ENCODE results near the gene RFNG.
A peak's percentile ranks its signal among the peaks of the same experiment; 100 is the strongest.

Gene RFNG

DNA sequence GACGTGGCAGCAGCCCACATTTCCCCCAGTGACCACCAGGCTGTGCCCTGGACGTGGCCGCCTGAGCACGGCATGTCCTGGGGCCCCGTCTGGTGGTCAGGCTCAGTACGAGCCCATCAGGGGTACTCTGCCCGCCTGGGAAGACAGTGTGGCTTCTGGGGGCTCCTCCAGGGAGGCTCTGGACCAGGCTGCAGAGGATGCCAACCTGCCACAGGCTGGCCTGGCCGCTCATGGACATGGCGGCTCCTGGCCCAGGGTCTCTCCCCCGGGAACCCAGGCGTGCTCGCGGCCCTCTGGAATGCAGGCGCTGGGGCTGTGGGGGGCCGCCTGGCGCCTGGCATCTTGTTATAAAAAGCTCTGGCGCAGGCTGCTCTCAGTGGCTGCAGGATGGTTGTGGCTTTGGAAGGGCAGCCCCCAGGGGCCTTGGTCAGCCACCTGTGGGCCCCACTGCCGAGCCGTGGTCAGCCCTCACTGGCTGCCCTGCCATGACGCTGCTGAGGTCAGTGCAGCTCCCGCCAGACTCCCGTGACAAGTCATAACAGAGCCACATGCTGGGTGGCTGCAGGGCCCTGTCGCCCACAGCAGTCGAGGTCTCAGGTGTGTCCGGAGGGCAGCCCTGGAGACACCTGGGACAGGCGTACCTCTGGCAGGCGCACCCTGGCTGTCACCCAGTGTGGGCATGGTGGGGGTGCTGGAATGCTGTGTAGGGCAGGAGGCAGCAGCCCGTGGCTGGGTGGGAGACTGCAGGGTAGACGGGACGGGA lies 43.9 kb downstream of the RFNG start:
- H3K27ac Mint-ChIP-seq: no peak overlapping the region
- no peak overlapping the region for H3K4me3 Mint-ChIP-seq
- H3K36me3 Mint-ChIP-seq (ENCODE audit: low read depth): no peaks in the 10 kb centered on the region
- ATAC-seq: no peak
- H3K27me3 Mint-ChIP-seq: no peaks in the 10 kb centered on the region
- peaks cover 19% of the 10 kb centered on the region for H3K4me1 Mint-ChIP-seq
- DNase-seq: no peak
- no peaks in the 10 kb centered on the region for H3K9me3 Mint-ChIP-seq

- H3K9me3 Mint-ChIP-seq: no peaks in the 10 kb centered on the region
- no peaks in the 10 kb centered on the region for H3K36me3 Mint-ChIP-seq (ENCODE audit: low read depth)
- H3K27ac Mint-ChIP-seq: no peak overlapping the region
- no peaks in the 10 kb centered on the region for H3K27me3 Mint-ChIP-seq
- H3K4me3 Mint-ChIP-seq: no peak overlapping the region
- H3K4me1 Mint-ChIP-seq: peaks cover 19% of the 10 kb centered on the region
- DNase-seq: no peak
- no peak for ATAC-seq
These were observed 44.5 kb downstream of the RFNG start for GRCh38 chr17:82007228-82007494.

GRCh38 chr17:82006468-82007227 lies 45.0 kb downstream of the RFNG start:
- Mint-ChIP-seq H3K4me1 (peaks cover 19% of the 10 kb centered on the region), H3K4me3 (no peak overlapping the region), H3K27me3 (no peaks in the 10 kb centered on the region), H3K36me3 (ENCODE audit: low read depth) (no peaks in the 10 kb centered on the region), H3K9me3 (no peaks in the 10 kb centered on the region), H3K27ac (no peak overlapping the region)
- ATAC-seq: no peak
- no peak for DNase-seq

DNA sequence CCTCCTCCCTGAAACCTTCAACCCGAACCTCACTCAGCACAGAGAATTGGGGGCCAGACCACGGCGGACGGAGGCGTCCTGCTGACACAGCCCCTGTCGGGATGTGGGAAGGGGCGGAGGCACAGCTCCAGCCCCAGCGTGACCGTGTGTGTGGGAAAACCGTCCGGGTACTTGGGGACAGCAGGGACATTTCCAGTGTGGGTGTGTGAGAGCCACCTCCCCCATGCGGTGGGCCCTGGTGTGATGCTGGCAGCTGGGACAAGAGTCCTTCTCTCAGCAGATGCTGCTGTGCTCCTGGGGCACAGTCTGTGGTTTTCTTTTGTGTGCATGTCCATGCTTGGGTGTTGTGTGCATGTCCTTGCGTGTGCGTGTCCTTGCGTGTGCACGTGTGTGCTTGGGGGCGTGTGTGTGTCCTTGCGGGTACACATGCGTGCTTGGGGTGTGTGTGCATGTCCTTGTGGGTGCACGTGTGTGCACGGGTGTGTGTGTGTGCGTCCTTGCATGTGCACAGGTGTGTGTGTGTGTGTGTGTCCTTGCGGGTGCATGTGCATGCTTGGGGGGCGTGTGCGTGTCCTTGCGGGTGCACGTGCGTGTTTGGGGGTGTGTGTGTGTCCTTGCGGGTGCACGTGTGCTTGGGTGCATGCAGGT lies 45.8 kb downstream of the RFNG start:
- Mint-ChIP-seq H3K4me3 (no peak overlapping the region), H3K4me1 (peaks cover 19% of the 10 kb centered on the region), H3K27me3 (no peaks in the 10 kb centered on the region), H3K27ac (no peak overlapping the region), H3K36me3 (ENCODE audit: low read depth) (no peaks in the 10 kb centered on the region), H3K9me3 (no peaks in the 10 kb centered on the region)
- no peak for ATAC-seq
- DNase-seq: no peak

DNA sequence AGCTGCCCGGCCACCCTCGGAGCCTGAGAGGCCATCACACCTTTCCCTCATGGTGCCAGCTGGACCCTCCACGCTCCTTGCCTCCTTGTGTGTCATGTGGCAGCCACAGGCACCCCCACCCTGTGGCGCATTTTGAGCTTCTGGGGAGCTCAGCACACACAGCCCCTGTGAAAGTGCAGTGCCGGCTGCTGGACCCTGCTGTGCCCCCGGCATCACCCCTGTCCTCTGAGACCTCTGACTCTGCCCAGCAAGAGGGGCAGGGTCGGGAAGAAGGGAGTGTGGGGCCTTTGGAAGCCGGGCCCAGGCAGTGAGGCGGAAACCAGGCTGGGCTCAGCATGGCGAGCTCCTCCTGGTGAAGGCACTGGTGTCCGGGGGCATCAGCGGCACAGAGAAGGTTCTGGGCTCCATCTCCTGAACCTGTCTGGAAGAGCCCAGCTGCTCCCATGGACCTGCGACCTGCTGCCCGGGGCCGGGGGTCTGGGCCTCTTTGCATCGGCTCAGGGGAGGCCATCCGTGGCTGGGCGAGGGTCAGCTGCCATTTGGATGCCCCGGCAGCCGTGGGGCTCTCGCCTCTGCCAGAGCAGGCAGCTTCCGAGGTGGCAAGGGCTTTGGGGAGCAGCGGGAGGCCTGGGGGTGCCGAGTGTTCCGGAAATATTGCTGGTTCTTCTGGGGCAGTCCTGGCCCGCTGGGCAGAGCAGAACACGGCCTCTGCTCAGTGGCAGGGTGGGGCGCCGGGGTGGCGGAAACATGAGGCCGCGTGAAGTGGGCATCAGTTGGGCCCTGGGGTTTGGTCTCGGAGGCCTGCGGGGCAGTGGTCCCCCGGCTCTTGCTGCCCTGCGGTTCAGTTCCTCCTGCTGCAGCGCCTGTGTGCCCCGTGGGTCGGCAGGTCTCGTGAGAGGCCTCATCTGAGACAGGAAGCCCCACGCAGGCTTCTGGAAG lies 46.8 kb downstream of the RFNG start:
- Mint-ChIP-seq H3K4me1 (peaks cover 19% of the 10 kb centered on the region), H3K9me3 (no peaks in the 10 kb centered on the region), H3K4me3 (no peak overlapping the region), H3K36me3 (ENCODE audit: low read depth) (no peaks in the 10 kb centered on the region), H3K27me3 (no peaks in the 10 kb centered on the region), H3K27ac (no peak overlapping the region)
- DNase-seq (no peak), ATAC-seq (no peak)

GRCh38 chr17:82003411-82004381 lies 47.9 kb downstream of the RFNG start:
- Mint-ChIP-seq H3K27me3 (no peaks in the 10 kb centered on the region), H3K36me3 (ENCODE audit: low read depth) (no peaks in the 10 kb centered on the region), H3K9me3 (no peaks in the 10 kb centered on the region), H3K4me1 (peaks cover 15% of the 10 kb centered on the region), H3K27ac (no peak overlapping the region), H3K4me3 (no peak overlapping the region)
- DNase-seq (peak; percentile 46), ATAC-seq (peak; percentile 76)

GRCh38 chr17:82001571-82002056 lies 50.0 kb downstream of the RFNG start:
- Mint-ChIP-seq H3K9me3 (no peaks in the 10 kb centered on the region), H3K27me3 (no peaks in the 10 kb centered on the region), H3K4me1 (peaks cover 15% of the 10 kb centered on the region), H3K36me3 (ENCODE audit: low read depth) (no peaks in the 10 kb centered on the region), H3K27ac (no peak overlapping the region), H3K4me3 (no peak overlapping the region)
- ATAC-seq: no peak
- no peak for DNase-seq

DNA sequence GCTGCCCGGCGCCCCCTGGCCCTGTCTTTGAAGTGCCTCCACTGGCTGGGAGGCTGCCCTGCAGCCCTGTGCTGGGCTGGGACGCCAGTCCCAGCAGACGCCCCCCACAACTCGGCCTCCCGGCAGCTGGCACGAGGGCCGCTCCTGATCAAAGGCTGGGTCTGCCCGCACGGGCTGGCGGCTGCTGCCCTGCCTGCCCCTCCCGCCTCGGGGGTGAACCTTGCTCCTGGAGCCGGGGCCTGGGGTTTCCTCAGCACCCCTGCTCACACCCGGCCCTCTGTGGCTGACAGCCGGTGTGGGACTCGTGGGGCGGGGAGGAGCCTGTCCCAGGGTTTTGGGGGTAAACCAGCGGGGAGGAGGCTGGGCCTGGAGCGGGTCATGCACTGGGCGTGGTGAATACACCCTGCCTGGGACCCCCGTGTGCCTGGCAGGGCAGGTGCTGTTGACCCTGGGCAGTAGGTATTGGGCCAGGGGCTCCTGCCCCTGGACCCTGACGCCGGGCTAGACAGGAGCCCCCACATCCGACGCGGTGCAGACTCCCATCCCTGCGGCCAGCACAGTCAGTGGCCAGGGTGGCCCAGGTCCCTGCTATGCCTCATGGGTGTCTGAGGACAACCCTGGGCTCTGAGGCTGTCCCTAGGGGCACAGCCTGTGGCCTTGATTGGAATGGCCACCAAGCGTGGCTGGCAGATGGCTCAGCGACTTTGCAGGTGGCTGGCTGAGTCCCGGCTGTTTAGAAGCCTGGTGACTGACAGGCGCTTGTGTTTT lies 50.6 kb downstream of the RFNG start:
- ATAC-seq (no peak), DNase-seq (no peak)
- Mint-ChIP-seq H3K4me3 (no peak overlapping the region), H3K9me3 (no peaks in the 10 kb centered on the region), H3K4me1 (peaks cover 12% of the 10 kb centered on the region), H3K27me3 (no peaks in the 10 kb centered on the region), H3K36me3 (ENCODE audit: low read depth) (no peaks in the 10 kb centered on the region), H3K27ac (no peak overlapping the region)

DNA sequence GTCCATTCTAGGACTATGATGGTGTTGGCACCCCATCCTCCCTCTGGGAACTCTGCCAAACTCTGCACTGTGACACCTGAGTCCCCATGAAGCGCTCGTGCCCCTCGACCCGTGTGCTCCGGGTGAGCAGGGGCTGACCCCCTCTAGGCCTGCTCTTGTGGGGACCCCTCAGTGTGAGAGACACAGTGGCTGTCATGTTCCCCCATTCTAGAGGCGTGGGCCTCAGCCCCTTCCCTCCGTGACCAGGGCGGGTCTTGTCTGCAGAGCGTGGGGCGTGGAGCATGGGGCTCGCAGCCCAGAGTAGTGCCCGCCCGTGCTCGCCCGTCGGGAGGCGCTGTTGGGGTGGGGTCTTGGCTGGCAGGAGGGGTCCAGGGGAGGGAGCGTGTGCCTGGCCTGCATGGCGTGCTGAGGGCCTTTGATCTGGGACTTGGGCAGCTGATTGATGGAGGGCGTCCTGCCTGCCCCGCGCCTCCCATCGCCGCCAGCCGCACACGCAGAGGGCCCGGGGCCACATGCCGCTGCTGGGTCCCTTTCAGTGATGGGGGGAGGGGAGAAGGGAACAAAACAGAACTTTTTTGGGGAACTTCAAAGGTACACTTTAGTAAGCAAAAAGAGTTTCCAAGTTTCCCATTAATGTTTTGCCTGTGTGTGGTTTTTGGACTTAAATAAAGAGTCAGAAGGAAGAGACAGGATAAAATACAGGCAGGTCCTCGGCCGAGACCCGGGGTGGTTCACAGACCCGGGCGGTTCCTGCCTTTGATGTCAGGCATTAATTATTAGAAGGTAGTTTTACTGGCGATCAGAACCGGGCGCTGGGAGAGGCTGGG lies 51.4 kb downstream of the RFNG start:
- no peaks in the 10 kb centered on the region for H3K27me3 Mint-ChIP-seq
- no peak overlapping the region for H3K27ac Mint-ChIP-seq
- no peaks in the 10 kb centered on the region for H3K9me3 Mint-ChIP-seq
- ATAC-seq (no peak), DNase-seq (no peak)
- H3K36me3 Mint-ChIP-seq (ENCODE audit: low read depth): no peaks in the 10 kb centered on the region
- H3K4me3 Mint-ChIP-seq: no peak overlapping the region
- peaks cover 10% of the 10 kb centered on the region for H3K4me1 Mint-ChIP-seq

DNA sequence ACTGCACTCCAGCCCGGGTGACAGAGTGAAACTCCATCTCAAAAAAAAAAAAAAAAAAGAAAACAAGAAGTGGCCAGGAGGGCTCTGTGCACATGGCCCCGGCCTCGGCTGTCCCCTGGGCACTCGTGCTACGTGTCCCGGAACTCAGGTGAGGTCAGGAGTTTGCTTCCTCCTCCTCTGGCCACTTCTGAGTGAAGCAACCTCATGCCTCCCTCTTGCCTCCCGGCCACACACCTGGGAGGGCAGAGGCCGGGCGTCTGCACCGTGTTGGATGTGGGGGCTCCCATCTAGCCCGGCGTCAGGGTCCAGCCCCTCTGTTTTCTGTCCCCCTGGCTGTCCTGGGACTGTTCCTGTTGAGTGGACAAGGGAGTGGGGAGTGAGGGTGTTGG lies 52.0 kb downstream of the RFNG start:
- Mint-ChIP-seq H3K27me3 (no peaks in the 10 kb centered on the region), H3K4me1 (peaks cover 10% of the 10 kb centered on the region), H3K36me3 (ENCODE audit: low read depth) (no peaks in the 10 kb centered on the region), H3K9me3 (no peaks in the 10 kb centered on the region), H3K27ac (no peak overlapping the region), H3K4me3 (no peak overlapping the region)
- no peak for DNase-seq
- no peak for ATAC-seq

GRCh38 chr17:81998691-81999438 lies 52.7 kb downstream of the RFNG start:
- DNase-seq (no peak), ATAC-seq (no peak)
- no peaks in the 10 kb centered on the region for H3K36me3 Mint-ChIP-seq (ENCODE audit: low read depth)
- H3K4me1 Mint-ChIP-seq: peaks cover 9% of the 10 kb centered on the region
- H3K27ac Mint-ChIP-seq: no peak overlapping the region
- no peaks in the 10 kb centered on the region for H3K9me3 Mint-ChIP-seq
- no peak overlapping the region for H3K4me3 Mint-ChIP-seq
- H3K27me3 Mint-ChIP-seq: no peaks in the 10 kb centered on the region

DNA sequence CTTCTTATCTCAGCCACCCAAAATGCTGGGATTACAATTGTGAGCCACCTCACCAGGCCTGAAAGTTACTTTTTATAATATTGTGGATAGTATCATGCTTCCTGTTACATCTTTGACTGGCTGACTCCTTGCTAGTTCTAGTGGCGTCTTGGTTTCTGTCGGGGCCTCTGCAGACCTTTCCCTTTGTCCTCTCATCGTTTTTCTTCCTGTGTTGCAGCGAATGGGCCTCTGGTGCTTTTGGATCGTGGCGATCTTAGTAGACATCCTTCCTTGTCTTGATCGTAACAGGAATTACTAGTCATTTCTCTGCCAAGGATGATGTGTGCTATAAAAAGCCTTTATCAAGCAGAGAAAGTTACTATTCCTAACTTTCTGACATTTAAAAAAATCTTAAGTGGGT lies 53.4 kb downstream of the RFNG start:
- no peak for ATAC-seq
- no peaks in the 10 kb centered on the region for H3K9me3 Mint-ChIP-seq
- H3K27ac Mint-ChIP-seq: no peak overlapping the region
- H3K4me1 Mint-ChIP-seq: peaks cover 2% of the 10 kb centered on the region
- no peak overlapping the region for H3K4me3 Mint-ChIP-seq
- DNase-seq: no peak
- H3K27me3 Mint-ChIP-seq: no peaks in the 10 kb centered on the region
- H3K36me3 Mint-ChIP-seq (ENCODE audit: low read depth): no peaks in the 10 kb centered on the region
